GM23338 (cell line): ENCODE measurements around the gene CRTC1. TPM values are rescaled to one million over a fixed set of nuclear protein-coding genes. Genes with fewer than 3 reads are reported as not detected.

ENCODE experiments used
- ATAC-seq: fragments of 200-7000 bp; cut with Tn5 transposase; 3 replicates; pipeline ENCODE4 v1.9.1; 2020
- DNase-seq: peaks from one replicate; pipeline ENCODE4 v3.0.0-alpha.2; 2015; ENCODE audit warnings: low spot score
- H2AFZ ChIP-seq: fragments of 200-600 bp; sonication (generic); 2 replicates; pipeline ENCODE4 v1.8.0; 2016; ENCODE audit warnings: antibody characterized with exemption, mild to moderate bottlenecking, moderate library complexity
- H3F3A ChIP-seq: fragments of 200-600 bp; sonication (generic); replicated peaks from 2 replicates; pipeline ENCODE4 v1.8.0; 2017; ENCODE audit warnings: antibody characterized with exemption, mixed run types, low read depth
- H3K27ac ChIP-seq: fragments of 200-600 bp; sonication (generic); 2 replicates; pipeline ENCODE4 v1.6.1; 2016; ENCODE audit warnings: low read depth
- H3K27me3 ChIP-seq: fragments of 200-600 bp; sonication (generic); 2 replicates; pipeline ENCODE4 v1.8.0; 2016; ENCODE audit warnings: mild to moderate bottlenecking, mixed run types, moderate library complexity; ENCODE audit not compliant: insufficient read depth
- H3K36me3 ChIP-seq: fragments of 200-600 bp; sonication (generic); 2 replicates; pipeline ENCODE4 v1.8.0; 2016; ENCODE audit warnings: mild to moderate bottlenecking; ENCODE audit not compliant: insufficient read depth
- H3K4me1 ChIP-seq: fragments of 200-600 bp; sonication (generic); 2 replicates; pipeline ENCODE4 v1.8.0; 2016; ENCODE audit warnings: mild to moderate bottlenecking, moderate library complexity; ENCODE audit not compliant: insufficient read depth
- H3K4me2 ChIP-seq: fragments of 200-600 bp; sonication (generic); 2 replicates; pipeline ENCODE4 v1.7.1; 2017; ENCODE audit warnings: mixed run types
- H3K4me3 ChIP-seq: fragments of 200-600 bp; sonication (generic); 2 replicates; pipeline ENCODE4 v1.6.1; 2016; ENCODE audit warnings: mixed run types
- H3K79me2 ChIP-seq: fragments of 200-600 bp; sonication (generic); replicated peaks from 2 replicates; pipeline ENCODE4 v1.8.0; 2017; ENCODE audit warnings: mild to moderate bottlenecking; ENCODE audit not compliant: insufficient read depth
- H3K9me2 ChIP-seq: fragments of 200-600 bp; sonication (generic); 2 replicates; pipeline ENCODE4 v1.8.0; 2017; ENCODE audit not compliant: insufficient read depth
- H4K20me1 ChIP-seq: fragments of 200-600 bp; sonication (generic); replicated peaks from 2 replicates; pipeline ENCODE4 v1.8.0; 2017; ENCODE audit warnings: mild to moderate bottlenecking; ENCODE audit not compliant: insufficient read depth
- H3K27ac Mint-ChIP-seq: 2 replicates; pipeline ENCODE4 v1.8.0; 2020; ENCODE audit warnings: inconsistent platforms, mild to moderate bottlenecking, moderate library complexity, mixed read lengths
- H3K27me3 Mint-ChIP-seq: 3 replicates; pipeline ENCODE4 v1.8.0; 2022; ENCODE audit warnings: low read depth, mild to moderate bottlenecking, moderate library complexity, mixed read lengths, inconsistent platforms; ENCODE audit not compliant: insufficient read depth, poor library complexity
- H3K36me3 Mint-ChIP-seq: 3 replicates; pipeline ENCODE4 v1.8.0; 2021; ENCODE audit warnings: low read depth, mild to moderate bottlenecking, inconsistent platforms, moderate library complexity, mixed read lengths
- H3K4me1 Mint-ChIP-seq: 3 replicates; pipeline ENCODE4 v1.8.0; 2020; ENCODE audit warnings: mild to moderate bottlenecking, inconsistent platforms, mixed read lengths
- H3K4me3 Mint-ChIP-seq: 3 replicates; pipeline ENCODE4 v1.8.0; 2021; ENCODE audit warnings: moderate library complexity, mild to moderate bottlenecking, inconsistent platforms, mixed read lengths
- H3K9me3 Mint-ChIP-seq: 3 replicates; pipeline ENCODE4 v1.8.0; 2020; ENCODE audit warnings: moderate library complexity, mild to moderate bottlenecking, inconsistent platforms, mixed read lengths
- CREB1 ChIP-seq: fragments of 250-450 bp; sonication (Bioruptor Pico); IDR thresholded peaks from 2 replicates; pipeline ENCODE4 v1.5.0; 2020; ENCODE audit warnings: low read depth, mild to moderate bottlenecking, moderate library complexity
- ETS1 ChIP-seq: IDR thresholded peaks from 2 replicates; pipeline ENCODE4 v1.6.1; 2016; ENCODE audit warnings: antibody characterized with exemption
- EZH2 ChIP-seq: fragments of 200-600 bp; sonication (generic); IDR thresholded peaks from one replicate; pipeline ENCODE4 v1.8.0; 2017; ENCODE audit warnings: antibody characterized with exemption, mild to moderate bottlenecking, low read depth; ENCODE audit not compliant: unreplicated experiment
- EZH2phosphoT487 ChIP-seq: fragments of 200-600 bp; sonication (generic); IDR thresholded peaks from one replicate; pipeline ENCODE4 v1.8.1; 2018; ENCODE audit warnings: antibody characterized with exemption; ENCODE audit not compliant: unreplicated experiment
- JUNB ChIP-seq: IDR thresholded peaks from one replicate; pipeline ENCODE4 v1.6.1; 2016; ENCODE audit warnings: antibody characterized with exemption; ENCODE audit not compliant: unreplicated experiment
- NANOG ChIP-seq: IDR thresholded peaks from 2 replicates; pipeline ENCODE4 v1.6.1; 2016; ENCODE audit warnings: antibody characterized with exemption, borderline replicate concordance
- POLR2AphosphoS5 ChIP-seq: IDR thresholded peaks from 2 replicates; pipeline ENCODE4 v1.6.1; 2016; ENCODE audit warnings: antibody characterized with exemption, low read depth
- REST ChIP-seq: IDR thresholded peaks from one replicate; pipeline ENCODE4 v1.6.1; 2018; ENCODE audit warnings: antibody characterized with exemption; ENCODE audit not compliant: unreplicated experiment
- STAT1 ChIP-seq: IDR thresholded peaks from one replicate; pipeline ENCODE4 v1.6.1; 2016; ENCODE audit warnings: antibody characterized with exemption; ENCODE audit not compliant: unreplicated experiment
- ZNF114 ChIP-seq: fragments of 250-450 bp; sonication (Bioruptor Pico); IDR thresholded peaks from 2 replicates; pipeline ENCODE4 v1.5.0; 2020; ENCODE audit warnings: mild to moderate bottlenecking, moderate library complexity
- ZNF331 ChIP-seq: fragments of 250-450 bp; sonication (Bioruptor Pico); IDR thresholded peaks from 2 replicates; pipeline ENCODE4 v1.5.0; 2020; ENCODE audit warnings: low read depth, mild to moderate bottlenecking, moderate library complexity
- polyA plus RNA-seq: library from polyadenylated mRNA; unstranded; fragments of >200 nt; fragmentation: Nextera tagmentation; extraction: Ambion mirVana; gene quantifications from 2 replicates; pipeline ENCODE4 v1.2.1, GENCODE V29; 2016
- total RNA-seq: library from RNA; depleted of rRNA; stranded (reverse); fragments of >200 nt; shearing (Covaris generic); gene quantifications from 2 replicates; pipeline ENCODE4 v1.2.3, GENCODE V29; 2014
- TF ChIP-seq, protein P1 (sequence below), 2 experiments: fragments of 200-600 bp in 1 of 2; sonication (generic) in 1 of 2; conservative IDR thresholded peaks; 2 replicates each; pipeline versions ENCODE4 v1.5.1 to v1.6.1; 2016 to 2017; ENCODE audit warnings: antibody characterized with exemption in 2 of 2, low read depth in 2 of 2, mild to moderate bottlenecking in 2 of 2, moderate library complexity in 1 of 2
- TF ChIP-seq, protein P2 (sequence below): fragments of 250-450 bp; sonication (Bioruptor Pico); IDR thresholded peaks from 2 replicates; pipeline ENCODE4 v1.5.0; 2020; ENCODE audit warnings: mild to moderate bottlenecking, moderate library complexity

CRTC1 gene
- total and polyA plus RNA-seq, 2 experiments from 2014 or later: 5.4 to 8.4 TPM

DNA sequence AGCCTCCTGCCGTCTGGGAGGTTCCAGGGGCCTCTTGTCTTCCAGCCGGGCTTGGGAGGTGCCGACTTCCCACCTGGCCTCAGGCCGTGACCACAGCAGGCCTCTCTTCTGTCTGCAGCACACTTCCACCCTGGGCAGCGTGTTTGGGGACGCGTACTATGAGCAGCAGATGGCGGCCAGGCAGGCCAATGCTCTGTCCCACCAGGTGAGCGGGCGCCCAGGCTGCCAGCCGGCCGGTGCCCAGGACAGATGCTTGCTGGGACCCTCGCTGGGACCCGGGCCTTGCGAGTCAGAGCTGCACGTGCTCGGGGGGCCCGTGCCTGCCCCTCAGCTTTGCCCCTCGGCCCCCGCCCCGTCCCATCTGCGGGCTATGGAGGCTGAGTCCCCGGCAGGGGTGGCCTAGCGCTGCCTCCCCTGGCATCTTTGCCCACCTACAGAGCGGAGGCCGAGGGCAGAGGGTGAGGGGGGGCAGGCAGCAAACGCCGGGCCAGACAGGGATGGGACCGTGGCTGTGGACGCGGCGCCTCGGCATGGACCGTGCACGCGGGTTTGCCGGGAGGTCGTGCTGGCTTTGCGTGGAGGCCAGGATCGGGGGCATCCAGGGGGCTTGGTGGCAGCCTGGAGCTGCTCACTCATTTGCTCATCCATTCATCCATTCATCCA, 91.4 kb downstream of the CRTC1 start:
- no peaks in the 10 kb centered on the region for H3K36me3 ChIP-seq
- H3K4me3 ChIP-seq: no peak overlapping the region
- Mint-ChIP-seq H3K27ac (no peak overlapping the region), H3K4me1 (no peaks in the 10 kb centered on the region), H3K4me3 (no peak overlapping the region), H3K27me3 (peaks cover 76% of the 10 kb centered on the region), H3K9me3 (no peaks in the 10 kb centered on the region), H3K36me3 (no peaks in the 10 kb centered on the region)
- no peak for ATAC-seq
- no peaks in the 10 kb centered on the region for H3F3A ChIP-seq
- no peak overlapping the region for H2AFZ ChIP-seq
- H3K27me3 ChIP-seq: peaks cover 91% of the 10 kb centered on the region
- no peak overlapping the region for H3K27ac ChIP-seq
- no peaks in the 10 kb centered on the region for H3K79me2 ChIP-seq
- TF ChIP-seq JUNB: no peak
- TF ChIP-seq EZH2: no peak
- no peak for TF ChIP-seq ETS1
- TF ChIP-seq, protein P1, sequence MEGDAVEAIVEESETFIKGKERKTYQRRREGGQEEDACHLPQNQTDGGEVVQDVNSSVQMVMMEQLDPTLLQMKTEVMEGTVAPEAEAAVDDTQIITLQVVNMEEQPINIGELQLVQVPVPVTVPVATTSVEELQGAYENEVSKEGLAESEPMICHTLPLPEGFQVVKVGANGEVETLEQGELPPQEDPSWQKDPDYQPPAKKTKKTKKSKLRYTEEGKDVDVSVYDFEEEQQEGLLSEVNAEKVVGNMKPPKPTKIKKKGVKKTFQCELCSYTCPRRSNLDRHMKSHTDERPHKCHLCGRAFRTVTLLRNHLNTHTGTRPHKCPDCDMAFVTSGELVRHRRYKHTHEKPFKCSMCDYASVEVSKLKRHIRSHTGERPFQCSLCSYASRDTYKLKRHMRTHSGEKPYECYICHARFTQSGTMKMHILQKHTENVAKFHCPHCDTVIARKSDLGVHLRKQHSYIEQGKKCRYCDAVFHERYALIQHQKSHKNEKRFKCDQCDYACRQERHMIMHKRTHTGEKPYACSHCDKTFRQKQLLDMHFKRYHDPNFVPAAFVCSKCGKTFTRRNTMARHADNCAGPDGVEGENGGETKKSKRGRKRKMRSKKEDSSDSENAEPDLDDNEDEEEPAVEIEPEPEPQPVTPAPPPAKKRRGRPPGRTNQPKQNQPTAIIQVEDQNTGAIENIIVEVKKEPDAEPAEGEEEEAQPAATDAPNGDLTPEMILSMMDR (conservative IDR thresholded peaks at IDR 0.05; ENCODE audit: low read depth in 2 of 2): no peak
- no peak for TF ChIP-seq CREB1 (CRISPR knock-in tag)
- no peak for TF ChIP-seq REST
- TF ChIP-seq NANOG: no peak
- no peak for TF ChIP-seq EZH2phosphoT487
- TF ChIP-seq, protein P2, sequence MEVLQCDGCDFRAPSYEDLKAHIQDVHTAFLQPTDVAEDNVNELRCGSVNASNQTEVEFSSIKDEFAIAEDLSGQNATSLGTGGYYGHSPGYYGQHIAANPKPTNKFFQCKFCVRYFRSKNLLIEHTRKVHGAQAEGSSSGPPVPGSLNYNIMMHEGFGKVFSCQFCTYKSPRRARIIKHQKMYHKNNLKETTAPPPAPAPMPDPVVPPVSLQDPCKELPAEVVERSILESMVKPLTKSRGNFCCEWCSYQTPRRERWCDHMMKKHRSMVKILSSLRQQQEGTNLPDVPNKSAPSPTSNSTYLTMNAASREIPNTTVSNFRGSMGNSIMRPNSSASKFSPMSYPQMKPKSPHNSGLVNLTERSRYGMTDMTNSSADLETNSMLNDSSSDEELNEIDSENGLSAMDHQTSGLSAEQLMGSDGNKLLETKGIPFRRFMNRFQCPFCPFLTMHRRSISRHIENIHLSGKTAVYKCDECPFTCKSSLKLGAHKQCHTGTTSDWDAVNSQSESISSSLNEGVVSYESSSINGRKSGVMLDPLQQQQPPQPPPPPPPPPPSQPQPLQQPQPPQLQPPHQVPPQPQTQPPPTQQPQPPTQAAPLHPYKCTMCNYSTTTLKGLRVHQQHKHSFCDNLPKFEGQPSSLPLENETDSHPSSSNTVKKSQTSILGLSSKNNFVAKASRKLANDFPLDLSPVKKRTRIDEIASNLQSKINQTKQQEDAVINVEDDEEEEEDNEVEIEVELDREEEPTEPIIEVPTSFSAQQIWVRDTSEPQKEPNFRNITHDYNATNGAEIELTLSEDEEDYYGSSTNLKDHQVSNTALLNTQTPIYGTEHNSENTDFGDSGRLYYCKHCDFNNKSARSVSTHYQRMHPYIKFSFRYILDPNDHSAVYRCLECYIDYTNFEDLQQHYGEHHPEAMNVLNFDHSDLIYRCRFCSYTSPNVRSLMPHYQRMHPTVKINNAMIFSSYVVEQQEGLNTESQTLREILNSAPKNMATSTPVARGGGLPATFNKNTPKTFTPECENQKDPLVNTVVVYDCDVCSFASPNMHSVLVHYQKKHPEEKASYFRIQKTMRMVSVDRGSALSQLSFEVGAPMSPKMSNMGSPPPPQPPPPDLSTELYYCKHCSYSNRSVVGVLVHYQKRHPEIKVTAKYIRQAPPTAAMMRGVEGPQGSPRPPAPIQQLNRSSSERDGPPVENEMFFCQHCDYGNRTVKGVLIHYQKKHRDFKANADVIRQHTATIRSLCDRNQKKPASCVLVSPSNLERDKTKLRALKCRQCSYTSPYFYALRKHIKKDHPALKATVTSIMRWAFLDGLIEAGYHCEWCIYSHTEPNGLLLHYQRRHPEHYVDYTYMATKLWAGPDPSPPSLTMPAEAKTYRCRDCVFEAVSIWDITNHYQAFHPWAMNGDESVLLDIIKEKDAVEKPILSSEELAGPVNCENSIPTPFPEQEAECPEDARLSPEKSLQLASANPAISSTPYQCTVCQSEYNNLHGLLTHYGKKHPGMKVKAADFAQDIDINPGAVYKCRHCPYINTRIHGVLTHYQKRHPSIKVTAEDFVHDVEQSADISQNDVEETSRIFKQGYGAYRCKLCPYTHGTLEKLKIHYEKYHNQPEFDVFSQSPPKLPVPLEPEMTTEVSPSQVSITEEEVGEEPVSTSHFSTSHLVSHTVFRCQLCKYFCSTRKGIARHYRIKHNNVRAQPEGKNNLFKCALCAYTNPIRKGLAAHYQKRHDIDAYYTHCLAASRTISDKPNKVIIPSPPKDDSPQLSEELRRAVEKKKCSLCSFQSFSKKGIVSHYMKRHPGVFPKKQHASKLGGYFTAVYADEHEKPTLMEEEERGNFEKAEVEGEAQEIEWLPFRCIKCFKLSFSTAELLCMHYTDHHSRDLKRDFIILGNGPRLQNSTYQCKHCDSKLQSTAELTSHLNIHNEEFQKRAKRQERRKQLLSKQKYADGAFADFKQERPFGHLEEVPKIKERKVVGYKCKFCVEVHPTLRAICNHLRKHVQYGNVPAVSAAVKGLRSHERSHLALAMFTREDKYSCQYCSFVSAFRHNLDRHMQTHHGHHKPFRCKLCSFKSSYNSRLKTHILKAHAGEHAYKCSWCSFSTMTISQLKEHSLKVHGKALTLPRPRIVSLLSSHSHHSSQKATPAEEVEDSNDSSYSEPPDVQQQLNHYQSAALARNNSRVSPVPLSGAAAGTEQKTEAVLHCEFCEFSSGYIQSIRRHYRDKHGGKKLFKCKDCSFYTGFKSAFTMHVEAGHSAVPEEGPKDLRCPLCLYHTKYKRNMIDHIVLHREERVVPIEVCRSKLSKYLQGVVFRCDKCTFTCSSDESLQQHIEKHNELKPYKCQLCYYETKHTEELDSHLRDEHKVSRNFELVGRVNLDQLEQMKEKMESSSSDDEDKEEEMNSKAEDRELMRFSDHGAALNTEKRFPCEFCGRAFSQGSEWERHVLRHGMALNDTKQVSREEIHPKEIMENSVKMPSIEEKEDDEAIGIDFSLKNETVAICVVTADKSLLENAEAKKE: no peak
- TF ChIP-seq ZNF114 (CRISPR knock-in tag): no peak
- no peak for TF ChIP-seq POLR2AphosphoS5
- no peak for TF ChIP-seq ZNF331 (CRISPR knock-in tag)
- TF ChIP-seq STAT1: no peak
- H4K20me1 ChIP-seq: peaks cover 8% of the 10 kb centered on the region
- DNase-seq: no peak
- no peak overlapping the region for H3K4me2 ChIP-seq
- H3K4me1 ChIP-seq: no peaks in the 10 kb centered on the region
- H3K9me2 ChIP-seq: no peaks in the 10 kb centered on the region
